Measurements from ENCODE around the gene GRM2.
"Not testable (repeated sequence)": the region's sequence is repeated elsewhere in the genome, so short reads cannot be mapped to it uniquely, and the experiment has no call there.

The GRM2 gene

GRCh38 chr3:51735950-51736349 is 29.1 kb downstream of the GRM2 start:
- CTCF ChIA-PET: no interaction called here
- POLR2A ChIA-PET: no interaction called here
- no peak for DNase-seq (ENCODE audit: extremely low spot score)
- TF ChIP-seq CTCF (IDR thresholded peaks at IDR 0.05; ENCODE audit: control extremely low read depth, extremely low read depth, low read depth, missing control alignments): no peak

GRCh38 chr3:51739110-51739509 is 32.2 kb downstream of the GRM2 start:
- no peak for DNase-seq (ENCODE audit: extremely low spot score)
- CTCF ChIA-PET: no interaction called here
- POLR2A ChIA-PET: no interaction called here
- TF ChIP-seq CTCF (IDR thresholded peaks at IDR 0.05; ENCODE audit: control extremely low read depth, extremely low read depth, low read depth, missing control alignments): no peak

GRCh38 chr3:51742320-51742719 is 35.5 kb downstream of the GRM2 start:
- DNase-seq (ENCODE audit: extremely low spot score); CTCF ChIA-PET; POLR2A ChIA-PET: not testable (repeated sequence)

- DNase-seq (ENCODE audit: extremely low spot score); POLR2A ChIA-PET; CTCF ChIA-PET: not testable (repeated sequence)
These were observed 36.1 kb downstream of the GRM2 start for GRCh38 chr3:51742978-51743377.

- POLR2A ChIA-PET: no interaction called here
- DNase-seq (ENCODE audit: extremely low spot score): no peak
- CTCF ChIA-PET: no interaction called here
- no peak for TF ChIP-seq CTCF (IDR thresholded peaks at IDR 0.05; ENCODE audit: control extremely low read depth, extremely low read depth, low read depth, missing control alignments)
These were observed 41.0 kb downstream of the GRM2 start for GRCh38 chr3:51747840-51748239.

GRCh38 chr3:51748327-51748726 is 41.5 kb downstream of the GRM2 start:
- no peak for TF ChIP-seq CTCF (IDR thresholded peaks at IDR 0.05; ENCODE audit: control extremely low read depth, extremely low read depth, low read depth, missing control alignments)

GRCh38 chr3:51750878-51751277 is 44.0 kb downstream of the GRM2 start:
- DNase-seq (ENCODE audit: extremely low spot score): no peak
- POLR2A ChIA-PET: no interaction called here
- TF ChIP-seq CTCF (IDR thresholded peaks at IDR 0.05; ENCODE audit: control extremely low read depth, extremely low read depth, low read depth, missing control alignments): no peak
- CTCF ChIA-PET: interaction anchor here (1.5 kb wide), 1 partner anchor 14 kb away, joined by 4 read pairs; no protein-coding TSS in a partner anchor

More at GRCh38 chr3:51748327-51748726, 41.5 kb downstream of the GRM2 start:
- no peak for DNase-seq (ENCODE audit: extremely low spot score)
- ChIA-PET POLR2A (no interaction called here), CTCF (interaction anchor here (0.7 to 1.5 kb wide), 2 partner anchors 8 to 14 kb away, joined by 3 to 4 read pairs; no protein-coding TSS in a partner anchor)

GRCh38 chr3:51751287-51751686 is 44.4 kb downstream of the GRM2 start:
- ChIA-PET POLR2A (no interaction called here), CTCF (interaction anchor here (1.5 kb wide), 1 partner anchor 14 kb away, joined by 4 read pairs; no protein-coding TSS in a partner anchor)
- TF ChIP-seq CTCF (IDR thresholded peaks at IDR 0.05; ENCODE audit: control extremely low read depth, extremely low read depth, low read depth, missing control alignments): no peak
- no peak for DNase-seq (ENCODE audit: extremely low spot score)

- CTCF ChIA-PET, POLR2A ChIA-PET: not testable (repeated sequence)
These were observed 47.2 kb downstream of the GRM2 start for GRCh38 chr3:51753763-51754750.

More at GRCh38 chr3:51753763-51754750, 47.2 kb downstream of the GRM2 start:
- DNase-seq (ENCODE audit: extremely low spot score): not testable (repeated sequence)

Data from GM10248 (cell line).